Measurements from ENCODE around the gene FBXO11.

The FBXO11 gene

GRCh38 chr2:47783486-47784351 lies 122.6 kb downstream of the FBXO11 start:
- peak; percentile 46 for DNase-seq (ENCODE audit: low read depth)

GRCh38 chr2:47782671-47783485 lies 123.4 kb downstream of the FBXO11 start, which contains the start of gene MSH6:
Gene MSH6, plus strand, starts transcription at chr2:47783145. Its CDS starts 89 bp downstream, at chr2:47783234.
- peak; percentile 89 for DNase-seq (ENCODE audit: low read depth)

- DNase-seq (ENCODE audit: low read depth), result no peak
Measured at GRCh38 chr2:47782381-47782670, 124.0 kb downstream of the FBXO11 start.

GRCh38 chr2:47779426-47779790 lies 126.9 kb downstream of the FBXO11 start:
- no peak for DNase-seq (ENCODE audit: low read depth)

DNA sequence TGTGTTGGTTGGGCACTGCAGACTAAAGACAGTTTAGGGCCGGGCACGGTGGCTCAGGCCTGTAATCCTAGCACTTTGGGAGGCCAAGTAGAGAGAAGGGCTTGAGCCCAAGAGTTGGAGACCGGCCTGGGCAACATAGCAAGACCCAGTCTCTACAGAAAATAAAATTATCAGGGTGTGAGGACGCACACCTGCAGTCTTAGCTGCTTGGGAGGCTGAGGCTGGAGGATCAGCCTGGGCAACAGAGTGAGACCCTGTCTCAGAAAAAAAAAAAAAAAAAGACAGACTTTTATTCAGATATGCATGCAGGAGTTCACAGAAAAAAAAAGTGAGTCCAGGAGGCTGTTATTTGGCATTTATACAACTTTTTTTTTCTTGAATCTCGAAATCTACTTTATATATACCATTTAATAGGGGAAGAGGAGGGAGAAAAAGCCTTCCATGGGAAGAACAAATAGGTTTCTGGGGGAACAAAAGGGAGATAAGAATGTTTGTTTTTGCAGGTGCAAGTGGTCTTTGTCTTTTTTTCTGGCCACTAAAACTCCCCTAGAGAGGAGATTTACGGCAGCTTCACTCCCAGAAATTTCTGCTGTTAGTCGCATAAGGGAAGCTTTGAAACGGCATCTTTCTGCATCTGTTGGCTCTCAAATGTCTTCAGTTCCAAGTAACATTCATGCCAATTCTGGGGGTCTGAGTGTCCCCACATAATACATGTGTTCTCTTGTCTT lies 127.4 kb downstream of the FBXO11 start:
- DNase-seq (ENCODE audit: low read depth), result no peak

DNA sequence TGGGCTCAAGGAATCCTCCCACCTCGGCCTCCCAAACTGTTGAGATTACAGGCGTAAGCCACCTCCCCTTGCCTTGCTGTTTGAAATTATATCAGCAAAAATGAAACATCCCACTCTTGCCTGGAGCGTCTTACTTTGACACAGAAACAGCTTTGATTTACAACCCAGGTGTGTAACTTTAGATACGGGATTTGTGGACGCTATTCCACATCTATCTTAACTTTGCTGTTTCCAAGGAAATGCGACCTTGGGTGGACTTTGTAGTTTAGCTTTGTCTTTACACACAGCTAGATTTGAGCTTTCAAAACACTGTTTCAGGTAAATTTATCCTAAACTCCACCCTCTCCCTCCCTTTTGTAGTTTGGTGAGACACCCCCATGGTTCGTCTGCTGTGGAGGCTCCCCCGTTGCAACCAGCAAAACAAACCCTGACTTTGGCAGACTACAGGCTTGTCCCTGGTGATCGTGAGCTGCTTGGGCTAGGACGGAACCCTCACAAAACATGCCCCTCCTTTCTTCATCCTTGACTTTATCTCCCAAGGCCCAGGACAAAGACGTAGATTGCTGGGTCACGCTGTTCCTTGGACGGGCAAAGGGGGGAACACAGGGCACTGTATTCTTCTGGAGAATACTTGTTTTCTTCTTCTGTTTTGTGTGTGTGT lies 128.9 kb downstream of the FBXO11 start:
- no peak for DNase-seq (ENCODE audit: low read depth)

GRCh38 chr2:47774567-47774966 lies 131.7 kb downstream of the FBXO11 start:
- DNase-seq (ENCODE audit: low read depth), result no peak

GRCh38 chr2:47772343-47772742 lies 134.0 kb downstream of the FBXO11 start:
- no peak for DNase-seq (ENCODE audit: low read depth)

DNA sequence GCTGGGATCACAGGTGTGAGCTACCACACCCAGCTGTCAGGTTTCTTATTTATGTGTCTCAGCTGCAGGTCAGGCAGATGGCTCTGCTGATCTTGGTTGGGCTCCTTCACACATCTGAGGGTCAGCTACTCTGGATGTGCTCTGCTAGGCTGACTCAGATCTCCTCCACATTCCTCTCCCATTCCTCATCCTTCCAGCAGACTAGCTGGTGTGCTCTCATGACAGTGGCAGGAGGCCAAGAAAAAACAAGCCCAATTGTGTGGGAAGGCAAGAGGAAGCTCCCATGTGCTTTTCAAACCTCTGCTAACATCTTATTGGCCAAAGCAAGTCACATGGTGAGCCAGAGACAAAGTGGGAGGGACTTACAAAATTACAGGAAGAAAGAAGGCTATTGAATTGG lies 135.1 kb downstream of the FBXO11 start:
- DNase-seq (ENCODE audit: low read depth), result peak; percentile 99

GRCh38 chr2:47769318-47769717 lies 137.0 kb downstream of the FBXO11 start:
- no peak for DNase-seq (ENCODE audit: low read depth)

- DNase-seq (ENCODE audit: low read depth), result peak; percentile 34
Measured at GRCh38 chr2:47767880-47768609, 138.3 kb downstream of the FBXO11 start.

GRCh38 chr2:47767497-47767844 lies 138.8 kb downstream of the FBXO11 start:
- no peak for DNase-seq (ENCODE audit: low read depth)

GRCh38 chr2:47751856-47752414 lies 154.4 kb downstream of the FBXO11 start:
- peak; percentile 45 for DNase-seq (ENCODE audit: low read depth)

DNA sequence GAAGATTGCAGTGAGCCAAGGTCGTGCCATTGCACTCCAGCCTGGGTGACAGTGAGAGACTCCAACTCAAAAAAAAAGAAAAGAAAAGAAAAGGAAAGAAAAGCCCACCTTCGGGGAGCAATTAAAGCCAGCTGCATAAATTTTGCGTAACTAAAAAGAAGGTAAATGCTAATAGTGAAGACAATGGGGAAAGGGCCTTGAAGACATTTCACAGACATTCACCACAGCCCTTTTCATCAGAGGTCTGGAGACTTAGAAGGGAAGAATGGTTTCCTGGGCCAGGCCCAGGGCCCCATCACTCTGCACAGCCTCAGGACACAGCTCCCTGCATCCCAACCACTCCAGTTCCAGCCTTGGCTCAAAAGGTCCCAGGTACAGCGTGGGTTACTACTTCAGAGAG lies 158.4 kb downstream of the FBXO11 start:
- no peak for DNase-seq (ENCODE audit: low read depth)

DNA sequence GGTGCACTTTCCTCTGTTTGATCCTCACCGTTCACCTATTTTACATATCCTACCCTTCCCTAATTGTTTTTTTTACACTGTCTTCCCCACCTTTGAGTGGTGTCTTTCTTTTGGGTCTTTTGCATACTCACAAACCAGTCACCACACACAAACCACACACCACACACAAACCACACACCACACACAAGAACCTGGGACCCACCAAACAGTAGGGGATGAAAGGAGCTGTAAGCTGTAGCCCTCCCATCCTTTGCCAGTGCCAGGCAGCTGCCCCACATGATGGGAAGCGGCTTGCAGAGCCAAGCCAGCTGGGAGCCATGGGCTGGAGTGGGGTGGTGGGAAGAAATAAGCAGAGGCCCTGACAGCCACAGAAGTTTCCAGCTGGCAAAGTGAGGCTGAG lies 162.2 kb downstream of the FBXO11 start:
- no peak for DNase-seq (ENCODE audit: low read depth)

- DNase-seq (ENCODE audit: low read depth), result no peak
Measured at GRCh38 chr2:47741637-47742036, 164.7 kb downstream of the FBXO11 start.

- DNase-seq (ENCODE audit: low read depth), result no peak
Measured at GRCh38 chr2:47741101-47741500, 165.2 kb downstream of the FBXO11 start.
